ENCODE results near the gene CLHC1. TPM values are rescaled to one million over a fixed set of nuclear protein-coding genes. Genes with fewer than 3 reads are reported as not detected.

Gene CLHC1
- total and polyA plus RNA-seq, 2 of the 8 experiments (the other 6 are each of a cell fraction or from before 2014, with no cell fraction given): 2.6 to 10.8 TPM

DNA sequence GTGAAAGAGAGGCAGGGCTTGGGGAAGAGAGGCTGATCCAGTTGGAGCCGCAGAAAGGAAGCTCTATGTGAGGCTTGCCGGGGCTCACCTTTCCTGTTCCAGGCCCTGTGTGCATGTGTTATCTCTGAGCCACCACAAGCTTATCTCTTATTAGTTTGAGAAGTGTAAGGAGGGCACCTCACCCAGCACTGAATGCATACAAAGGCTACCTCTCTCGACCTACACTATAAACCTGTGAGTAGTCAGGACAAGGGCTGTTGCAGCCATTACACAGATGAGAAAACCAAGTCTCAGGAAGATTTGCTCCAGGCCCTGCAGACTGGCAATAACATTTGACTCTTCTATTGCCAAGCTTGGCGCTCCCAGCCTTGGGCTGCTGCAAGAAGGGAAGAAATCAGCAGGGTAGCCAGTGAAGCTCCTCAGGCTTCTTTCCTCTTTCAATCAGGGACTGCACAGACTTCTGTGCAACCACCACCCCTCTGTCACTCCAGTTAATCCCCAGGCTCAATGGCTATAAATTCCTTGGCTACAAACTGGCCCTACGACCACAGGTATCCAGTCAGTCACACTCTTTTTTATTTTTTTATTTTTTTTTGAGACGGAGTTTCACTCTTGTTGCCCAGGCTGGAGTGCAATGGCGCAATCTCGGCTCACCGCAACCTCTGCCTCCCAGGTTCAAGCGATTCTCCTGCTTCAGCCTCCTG is 73.8 kb downstream of the CLHC1 start:
- Histone ChIP-seq H3K27me3 (replicated peaks in 1 of 4; ENCODE audit: control insufficient read depth in 3 of 4, extremely low read depth in 1 of 4, insufficient read depth in 3 of 4, low read length in 3 of 4) (no peaks in the 10 kb centered on the region), H3K18ac (ENCODE audit: extremely low read depth, low read length) (no peak overlapping the region), H2BK12ac (ENCODE audit: low read depth, low read length) (no peak overlapping the region), H2BK15ac (ENCODE audit: low read length) (no peak overlapping the region), H2BK120ac (replicated peaks; ENCODE audit: low read depth, low read length) (no peak overlapping the region), H2AFZ (ENCODE audit: low read length) (no peak overlapping the region), H3K4me2 (ENCODE audit: insufficient read depth in 1 of 2, low read depth in 2 of 2, low read length in 2 of 2) (no peak overlapping the region), H3K79me2 (ENCODE audit: control insufficient read depth in 1 of 2, insufficient read depth in 2 of 2, low read length in 2 of 2) (no peaks in the 10 kb centered on the region), H3K9me3 (ENCODE audit: insufficient read depth in 2 of 2, low read depth in 1 of 2, low read length in 1 of 2) (no peaks in the 10 kb centered on the region), H3K27ac (ENCODE audit: low read depth, low read length) (no peak overlapping the region), H2BK20ac (ENCODE audit: low read length) (no peak overlapping the region), H4K20me1 (replicated peaks in 1 of 2; ENCODE audit: control insufficient read depth in 1 of 2, insufficient read depth in 2 of 2, low read length in 2 of 2) (no peaks in the 10 kb centered on the region), H3K14ac (ENCODE audit: insufficient read length) (no peak overlapping the region), H3K4ac (replicated peaks; ENCODE audit: insufficient read length, low read depth, low read length) (no peak overlapping the region), H3K23me2 (ENCODE audit: low read depth, low read length) (no peaks in the 10 kb centered on the region), H3K79me1 (ENCODE audit: low read depth, low read length) (no peaks in the 10 kb centered on the region), H3K9ac (replicated peaks in 1 of 4; ENCODE audit: extremely low read depth in 1 of 4, low read depth in 3 of 4, low read length in 3 of 4) (no peak overlapping the region), H3K4me3 (ENCODE audit: extremely low read depth in 1 of 4, insufficient read depth in 2 of 4, low read depth in 3 of 4, low read length in 4 of 4) (no peak overlapping the region), H3K23ac (ENCODE audit: insufficient read length) (no peak overlapping the region), H4K8ac (ENCODE audit: extremely low read depth, insufficient read depth, low read length) (no peak overlapping the region), H3K4me1 (replicated peaks in 1 of 4; ENCODE audit: control insufficient read depth in 3 of 4, insufficient read depth in 4 of 4, low read length in 3 of 4) (peaks cover 0 to 17% (median 6%) of the 10 kb centered on the region in 4 experiments; a peak in 4 of 7 replicates), H4K5ac (ENCODE audit: insufficient read length, low read depth, low read length) (no peak overlapping the region), H3K56ac (replicated peaks; ENCODE audit: insufficient read length, low read depth, low read length) (no peak overlapping the region), H3K36me3 (ENCODE audit: control insufficient read depth in 2 of 4, insufficient read depth in 4 of 4, low read length in 3 of 4) (no peaks in the 10 kb centered on the region), H2AK5ac (ENCODE audit: low read depth, low read length) (no peak overlapping the region), H2BK5ac (ENCODE audit: low read depth, low read length) (no peak overlapping the region), H4K91ac (replicated peaks; ENCODE audit: insufficient read length, low read length) (no peak overlapping the region)
- no peak for FAIRE-seq
- no peak for DNase-seq (ENCODE audit: low read depth in 1 of 2, low spot score in 2 of 2)
- ChIA-PET POLR2A (ENCODE audit: partially characterized antibody) (interaction anchor here (0.8 to 1.0 kb wide), 2 partner anchors 108 to 110 kb away, joined by 3 read pairs; partner anchors contain the start of gene RTN4), CTCF (ENCODE audit: partially characterized antibody) (interaction anchor here (0.5 to 3.2 kb wide), 6 partner anchors 11 to 156 kb away, joined by 3 to 17 read pairs (median 3); no protein-coding TSS in a partner anchor)
- TF ChIP-seq, protein P1, sequence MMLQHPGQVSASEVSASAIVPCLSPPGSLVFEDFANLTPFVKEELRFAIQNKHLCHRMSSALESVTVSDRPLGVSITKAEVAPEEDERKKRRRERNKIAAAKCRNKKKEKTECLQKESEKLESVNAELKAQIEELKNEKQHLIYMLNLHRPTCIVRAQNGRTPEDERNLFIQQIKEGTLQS (IDR thresholded peaks at IDR 0.05; ENCODE audit: insufficient read depth, low read depth, low read length): no peak
- TF ChIP-seq RNF2 (IDR thresholded peaks at IDR 0.05; ENCODE audit: borderline replicate concordance, low read depth, low read length, missing control alignments, poor library complexity, severe bottlenecking): no peak
- no peak for TF ChIP-seq BRCA1 (IDR thresholded peaks at IDR 0.05; ENCODE audit: low read depth, low read length)
- TF ChIP-seq TAF1 (IDR thresholded peaks at IDR 0.05; ENCODE audit: low read depth, low read length): no peak
- no peak for TF ChIP-seq GTF2F1 (IDR thresholded peaks at IDR 0.05; ENCODE audit: borderline replicate concordance, low read depth, low read length)
- TF ChIP-seq SUZ12 (IDR thresholded peaks at IDR 0.05; ENCODE audit: low read length): no peak
- TF ChIP-seq POLR2A (IDR thresholded peaks at IDR 0.05; ENCODE audit: control extremely low read depth in 1 of 2, low read depth in 2 of 2, low read length in 2 of 2): no peak
- TF ChIP-seq NRF1 (IDR thresholded peaks at IDR 0.05; ENCODE audit: low read depth, low read length): no peak
- WGBS, 2 experiments (ENCODE audit: extremely low coverage in 1 of 2, insufficient coverage in 1 of 2, insufficient read length in 1 of 2, insufficient replicate concordance in 2 of 2, low coverage in 1 of 2, low lambda C conversion rate in 2 of 2, missing lambda C conversion rate in 1 of 2): 87% methylated on average over 10 of the region's 10 CpGs; no CpG with 5 or more reads in 1 of the 2 experiments
